ENCODE data around the gene CASTOR2. TPM values are rescaled to one million over a fixed set of nuclear protein-coding genes. Genes with fewer than 3 reads are reported as not detected.

Gene CASTOR2
- total RNA-seq, 4 donors from 2014 or later = 14.0 to 27.6 (median 18.6) TPM

DNA sequence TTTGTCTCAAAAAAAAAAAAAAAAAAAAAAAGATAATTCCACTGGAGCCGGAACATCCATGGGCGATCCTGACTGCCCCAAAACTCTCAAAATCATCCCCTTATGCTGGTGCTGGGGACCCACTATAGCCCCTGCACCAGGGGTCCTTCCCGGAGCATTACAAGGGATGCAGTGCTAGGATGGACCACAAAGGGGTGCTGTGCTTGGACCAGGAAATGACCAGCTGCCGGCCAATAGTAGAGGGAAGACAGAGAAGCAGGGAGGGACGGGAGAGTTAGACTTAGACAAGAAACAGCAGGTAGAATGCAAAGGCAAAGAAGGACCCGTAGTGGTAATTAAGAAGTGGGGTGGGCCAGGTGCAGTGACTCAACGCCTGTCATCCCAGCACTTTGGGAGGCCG, 68.6 kb downstream of the CASTOR2 start:
- no peaks in the 10 kb centered on the region for H3K4me1 ChIP-seq
- H3K9me3 ChIP-seq = no peaks in the 10 kb centered on the region
- H3K27me3 ChIP-seq = no peaks in the 10 kb centered on the region
- WGBS = 74% methylated on average over 8 of the region's 8 CpGs
- H3K4me3 ChIP-seq = no peak overlapping the region
- H3K36me3 ChIP-seq = no peaks in the 10 kb centered on the region
- DNase-seq (ENCODE audit: low spot score in 2 of 2) = no peak
- H3K27ac ChIP-seq = no peak overlapping the region
- TF ChIP-seq EP300 (IDR thresholded peaks at IDR 0.05) = no peak
- no peak for TF ChIP-seq POLR2AphosphoS5 (IDR thresholded peaks at IDR 0.05)
- no peak for TF ChIP-seq POLR2A (IDR thresholded peaks at IDR 0.05)
- TF ChIP-seq, protein P1, sequence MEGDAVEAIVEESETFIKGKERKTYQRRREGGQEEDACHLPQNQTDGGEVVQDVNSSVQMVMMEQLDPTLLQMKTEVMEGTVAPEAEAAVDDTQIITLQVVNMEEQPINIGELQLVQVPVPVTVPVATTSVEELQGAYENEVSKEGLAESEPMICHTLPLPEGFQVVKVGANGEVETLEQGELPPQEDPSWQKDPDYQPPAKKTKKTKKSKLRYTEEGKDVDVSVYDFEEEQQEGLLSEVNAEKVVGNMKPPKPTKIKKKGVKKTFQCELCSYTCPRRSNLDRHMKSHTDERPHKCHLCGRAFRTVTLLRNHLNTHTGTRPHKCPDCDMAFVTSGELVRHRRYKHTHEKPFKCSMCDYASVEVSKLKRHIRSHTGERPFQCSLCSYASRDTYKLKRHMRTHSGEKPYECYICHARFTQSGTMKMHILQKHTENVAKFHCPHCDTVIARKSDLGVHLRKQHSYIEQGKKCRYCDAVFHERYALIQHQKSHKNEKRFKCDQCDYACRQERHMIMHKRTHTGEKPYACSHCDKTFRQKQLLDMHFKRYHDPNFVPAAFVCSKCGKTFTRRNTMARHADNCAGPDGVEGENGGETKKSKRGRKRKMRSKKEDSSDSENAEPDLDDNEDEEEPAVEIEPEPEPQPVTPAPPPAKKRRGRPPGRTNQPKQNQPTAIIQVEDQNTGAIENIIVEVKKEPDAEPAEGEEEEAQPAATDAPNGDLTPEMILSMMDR (IDR thresholded peaks at IDR 0.05) = no peak

DNA sequence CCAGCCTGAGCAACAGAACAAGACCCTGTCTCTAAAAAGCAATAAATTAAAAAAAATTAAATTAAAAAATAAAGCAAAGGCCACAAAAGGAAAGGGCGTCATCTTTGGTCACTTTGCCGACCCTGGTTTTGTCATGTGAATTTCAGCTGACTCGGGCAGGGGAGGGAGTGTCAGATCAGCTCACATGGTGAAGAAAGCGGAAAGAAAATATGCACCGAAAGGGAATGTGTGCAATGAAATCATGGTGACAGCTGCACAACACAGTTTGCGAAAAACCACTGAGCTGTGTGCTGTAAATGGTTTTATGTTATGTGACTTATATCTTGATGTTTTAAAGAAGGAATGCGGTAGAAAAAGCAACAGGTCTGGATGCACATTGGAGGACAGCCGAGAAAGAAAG, 69.3 kb downstream of the CASTOR2 start:
- Histone ChIP-seq H3K9me3 (no peaks in the 10 kb centered on the region), H3K27me3 (no peaks in the 10 kb centered on the region), H3K27ac (no peak overlapping the region), H3K4me1 (no peaks in the 10 kb centered on the region), H3K4me3 (no peak overlapping the region), H3K36me3 (no peaks in the 10 kb centered on the region)
- no peak for DNase-seq (ENCODE audit: low spot score in 2 of 2)
- 71% methylated on average over 8 of the region's 8 CpGs for WGBS
- no peak for TF ChIP-seq POLR2AphosphoS5 (IDR thresholded peaks at IDR 0.05)
- TF ChIP-seq, protein P1 (IDR thresholded peaks at IDR 0.05) = no peak
- TF ChIP-seq EP300 (IDR thresholded peaks at IDR 0.05) = no peak
- no peak for TF ChIP-seq POLR2A (IDR thresholded peaks at IDR 0.05)

DNA sequence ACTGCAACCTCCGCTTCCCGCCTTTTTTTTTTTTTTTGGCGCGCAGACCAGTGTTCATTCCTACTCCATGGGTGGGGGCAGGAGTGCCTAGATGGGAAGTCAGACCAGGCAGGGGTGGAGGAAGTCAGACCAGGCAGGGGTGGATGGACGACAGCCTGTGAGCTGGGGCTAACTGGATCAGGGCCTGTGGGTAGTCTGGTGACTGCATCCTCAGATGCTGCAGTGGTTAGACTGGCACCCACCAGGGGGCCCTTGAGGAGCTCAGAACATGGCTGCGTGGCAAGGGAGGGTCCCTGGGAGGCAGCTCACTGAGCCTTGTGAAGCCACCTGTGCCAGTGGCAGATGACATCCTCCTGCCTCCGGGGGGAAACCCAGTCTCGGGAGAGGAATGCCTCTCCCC, 74.0 kb downstream of the CASTOR2 start:
- Histone ChIP-seq H3K36me3 (peaks cover 16% of the 10 kb centered on the region), H3K4me3 (no peak overlapping the region), H3K9me3 (no peaks in the 10 kb centered on the region), H3K27ac (no peak overlapping the region), H3K4me1 (no peaks in the 10 kb centered on the region), H3K27me3 (no peaks in the 10 kb centered on the region)
- TF ChIP-seq POLR2AphosphoS5 (IDR thresholded peaks at IDR 0.05) = no peak
- TF ChIP-seq, protein P1 (IDR thresholded peaks at IDR 0.05) = no peak
- no peak for TF ChIP-seq POLR2A (IDR thresholded peaks at IDR 0.05)
- no peak for TF ChIP-seq EP300 (IDR thresholded peaks at IDR 0.05)
- DNase-seq (ENCODE audit: low spot score in 2 of 2) = no peak
- 81% methylated on average over 4 of the region's 8 CpGs for WGBS

DNA sequence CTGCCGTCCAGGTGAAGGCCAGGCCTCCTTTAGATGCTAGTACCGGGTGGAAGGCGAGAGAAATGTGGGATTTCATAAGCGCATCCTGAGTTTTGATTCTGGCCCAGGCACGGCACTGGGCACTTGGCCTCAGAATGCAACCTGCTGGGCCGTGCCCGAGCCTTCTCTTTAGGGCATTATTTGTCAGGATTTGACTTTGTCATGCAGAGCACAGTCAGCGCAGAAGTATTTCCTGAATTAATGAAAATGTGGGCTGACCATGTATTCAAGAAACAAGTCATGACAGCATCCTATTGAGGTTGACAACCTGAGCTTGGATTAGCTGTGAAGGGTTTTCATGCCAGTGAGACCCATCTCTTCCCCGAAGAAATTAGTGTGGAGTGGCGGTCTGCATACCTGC, 74.7 kb downstream of the CASTOR2 start:
- DNase-seq (ENCODE audit: low spot score in 2 of 2) = no peak
- no peak for TF ChIP-seq POLR2AphosphoS5 (IDR thresholded peaks at IDR 0.05)
- TF ChIP-seq, protein P1 (IDR thresholded peaks at IDR 0.05) = no peak
- no peak for TF ChIP-seq POLR2A (IDR thresholded peaks at IDR 0.05)
- no peak for TF ChIP-seq EP300 (IDR thresholded peaks at IDR 0.05)
- WGBS = 77% methylated on average over 10 of the region's 10 CpGs
- Histone ChIP-seq H3K27me3 (no peaks in the 10 kb centered on the region), H3K4me1 (no peaks in the 10 kb centered on the region), H3K27ac (no peak overlapping the region), H3K36me3 (peaks cover 23% of the 10 kb centered on the region), H3K4me3 (no peak overlapping the region), H3K9me3 (no peaks in the 10 kb centered on the region)

DNA sequence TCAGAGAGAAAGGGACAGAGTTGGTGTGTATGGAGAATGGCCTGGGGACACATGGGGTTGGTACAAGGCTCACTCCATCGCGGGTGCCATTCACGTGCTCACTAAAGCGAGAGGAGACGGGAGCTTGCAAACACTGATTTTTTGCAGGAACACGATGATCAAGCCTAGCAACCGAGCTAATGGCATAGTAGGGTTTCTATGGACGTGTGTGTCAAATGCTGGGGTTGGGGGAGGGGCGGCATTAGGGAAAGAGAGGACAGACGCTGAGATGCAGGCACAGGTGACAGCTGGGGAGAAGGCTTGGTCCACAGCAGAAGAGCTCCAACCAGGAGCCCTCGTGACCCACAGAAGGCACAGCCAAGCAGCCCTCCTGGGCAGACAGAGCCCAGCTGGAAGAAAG, 75.2 kb downstream of the CASTOR2 start:
- peaks cover 23% of the 10 kb centered on the region for H3K36me3 ChIP-seq
- no peaks in the 10 kb centered on the region for H3K9me3 ChIP-seq
- no peak overlapping the region for H3K27ac ChIP-seq
- no peaks in the 10 kb centered on the region for H3K27me3 ChIP-seq
- no peaks in the 10 kb centered on the region for H3K4me1 ChIP-seq
- WGBS = 81% methylated on average over 11 of the region's 11 CpGs
- TF ChIP-seq POLR2AphosphoS5 (IDR thresholded peaks at IDR 0.05) = no peak
- TF ChIP-seq, protein P1 (IDR thresholded peaks at IDR 0.05) = no peak
- no peak for TF ChIP-seq POLR2A (IDR thresholded peaks at IDR 0.05)
- no peak for TF ChIP-seq EP300 (IDR thresholded peaks at IDR 0.05)
- DNase-seq (ENCODE audit: low spot score in 2 of 2) = no peak
- H3K4me3 ChIP-seq = no peak overlapping the region

Data from suprapubic skin (tissue), 4 donors.